ENCODE measurements around the gene SMAD6.

- TF ChIP-seq CTCF (conservative IDR thresholded peaks at IDR 0.05; ENCODE audit: low read depth, low read length) (no peak), EZH2 (IDR thresholded peaks at IDR 0.05; ENCODE audit: low read length, unreplicated experiment) (no peak)
Observed at GRCh38 chr15:66730168-66731021, 28.4 kb downstream of the SMAD6 start.
